ENCODE data around the gene BAIAP3.

- TF ChIP-seq CTCF (IDR thresholded peaks at IDR 0.05; ENCODE audit: control extremely low read depth in 1 of 3, insufficient read depth in 1 of 3, low read depth in 1 of 3, low read length in 3 of 3) (peak; percentile 32 to 57 (median 32)), EP300 (IDR thresholded peaks at IDR 0.05; ENCODE audit: borderline replicate concordance in 1 of 2, low read depth in 2 of 2, low read length in 2 of 2) (no peak), FOSL1 (IDR thresholded peaks at IDR 0.05; ENCODE audit: insufficient read depth, low read depth, low read length) (no peak), POLR2AphosphoS5 (IDR thresholded peaks at IDR 0.05; ENCODE audit: low read depth, low read length) (no peak), USF2 (IDR thresholded peaks at IDR 0.05; ENCODE audit: low read length) (no peak), TAF1 (IDR thresholded peaks at IDR 0.05; ENCODE audit: low read depth, low read length) (no peak)
Measured at GRCh38 chr16:1338119-1338730, 4.8 kb downstream of the BAIAP3 start.
